Measurements from ENCODE around the gene AKNA.

Gene AKNA

DNA sequence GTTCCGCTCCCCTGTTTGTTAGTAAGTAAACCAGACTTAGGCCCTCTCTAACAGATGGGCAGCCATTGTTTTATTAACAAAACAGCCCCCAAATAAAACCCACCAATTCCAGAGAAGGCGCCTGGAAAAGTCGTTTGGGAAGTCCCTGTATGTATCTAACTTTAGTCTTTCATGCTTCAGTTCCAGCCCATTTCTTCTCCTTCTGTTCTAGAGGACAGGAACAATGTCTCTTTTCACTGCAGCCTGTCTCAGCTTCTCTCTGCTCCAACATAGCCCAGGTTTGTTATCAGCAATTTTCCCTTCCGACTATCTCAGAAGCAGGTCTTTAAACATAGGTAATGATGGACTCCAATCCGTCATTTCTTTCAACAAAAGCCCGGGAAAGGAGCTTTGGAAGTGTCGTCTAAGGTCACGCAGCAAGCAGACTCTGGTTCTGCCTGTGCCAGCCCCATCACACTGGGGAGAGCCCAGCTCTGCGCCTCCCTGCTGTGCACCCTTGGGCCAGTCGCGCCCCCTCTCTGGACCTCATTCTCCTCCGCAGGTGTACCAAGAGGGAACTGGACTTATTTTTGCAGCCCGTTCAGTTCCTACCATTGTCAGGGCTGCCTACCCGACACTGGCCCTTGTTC, 9.6 kb upstream of the AKNA start:
- DNase-seq (ENCODE audit: low spot score) = no peak

GRCh38 chr9:114396558-114397218, 8.9 kb upstream of the AKNA start:
- no peak for DNase-seq (ENCODE audit: low spot score)

- no peak for DNase-seq (ENCODE audit: low spot score)
Measured at GRCh38 chr9:114395768-114396167, 8.0 kb upstream of the AKNA start.

DNA sequence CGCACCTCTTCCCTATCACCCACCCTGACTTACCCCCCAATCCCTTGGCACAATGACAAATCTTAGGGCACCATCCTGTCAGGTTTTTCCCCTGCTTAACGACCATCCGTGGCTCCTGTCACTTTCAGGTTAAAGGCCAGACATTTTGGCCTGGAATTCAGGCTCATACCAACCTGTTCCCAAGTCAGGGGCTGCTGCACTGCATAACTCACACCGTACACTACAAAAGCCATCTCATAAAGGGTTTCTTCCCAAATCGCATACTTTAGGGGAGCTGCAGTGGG, 7.5 kb upstream of the AKNA start:
- no peak for DNase-seq (ENCODE audit: low spot score)

DNA sequence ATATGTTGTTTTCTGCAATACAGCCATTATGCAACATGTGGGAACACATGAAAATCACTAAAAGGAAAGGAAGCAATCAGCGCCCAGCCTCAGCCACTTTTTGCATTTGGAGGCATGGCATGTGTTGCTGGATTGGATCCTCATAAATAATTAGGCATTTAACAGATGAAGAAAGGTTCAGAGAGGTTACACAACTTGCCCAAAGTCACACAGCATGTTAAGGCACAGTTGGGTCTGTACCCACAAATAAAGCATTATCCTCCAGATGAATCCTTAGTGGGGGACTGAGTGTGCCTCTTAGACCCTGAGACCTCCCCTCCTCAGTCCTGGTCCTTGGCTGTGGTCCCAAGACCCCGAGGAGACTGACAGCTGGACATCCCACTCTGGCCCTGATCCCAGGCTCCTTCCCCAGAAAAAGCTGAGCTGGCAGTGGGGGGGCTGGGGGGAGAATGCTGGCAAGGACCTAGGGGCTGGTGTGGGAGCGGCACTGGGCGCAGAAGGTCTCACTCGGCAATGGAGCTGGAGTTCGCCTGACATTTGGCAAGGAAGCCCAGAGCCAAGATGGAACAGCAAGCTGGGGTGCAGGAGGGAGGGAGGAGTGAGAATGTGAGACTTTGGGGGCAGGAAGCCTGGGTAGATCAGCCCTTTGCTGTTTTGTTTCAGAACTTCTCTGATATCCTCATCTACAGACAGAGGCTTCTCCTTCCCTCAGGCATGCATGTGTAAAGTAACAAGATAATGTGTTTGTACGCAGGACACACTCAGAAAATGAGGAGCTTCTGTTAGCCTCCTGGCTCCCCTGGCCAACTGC, 6.9 kb upstream of the AKNA start:
- no peak for DNase-seq (ENCODE audit: low spot score)

DNA sequence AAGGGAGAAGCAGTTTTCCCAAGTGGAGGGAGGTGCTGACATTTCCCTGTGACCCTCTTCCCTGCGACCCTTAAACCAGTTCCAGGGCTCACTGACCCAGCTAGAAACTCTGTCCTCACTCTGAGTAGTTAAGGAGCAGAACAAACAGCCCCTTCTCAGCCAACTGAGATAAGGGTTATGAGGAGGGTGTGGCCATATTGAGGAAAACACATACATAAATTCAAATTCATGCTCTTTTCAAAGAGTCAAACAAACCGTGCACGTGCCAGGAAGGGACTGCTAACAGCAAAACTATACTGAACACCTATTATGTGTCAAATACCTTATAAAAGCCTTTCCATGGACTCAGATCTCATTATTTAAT, 4.9 kb upstream of the AKNA start:
- DNase-seq (ENCODE audit: low spot score) = no peak

- DNase-seq (ENCODE audit: low spot score) = no peak
Measured at GRCh38 chr9:114390952-114391351, 3.2 kb upstream of the AKNA start.

DNA sequence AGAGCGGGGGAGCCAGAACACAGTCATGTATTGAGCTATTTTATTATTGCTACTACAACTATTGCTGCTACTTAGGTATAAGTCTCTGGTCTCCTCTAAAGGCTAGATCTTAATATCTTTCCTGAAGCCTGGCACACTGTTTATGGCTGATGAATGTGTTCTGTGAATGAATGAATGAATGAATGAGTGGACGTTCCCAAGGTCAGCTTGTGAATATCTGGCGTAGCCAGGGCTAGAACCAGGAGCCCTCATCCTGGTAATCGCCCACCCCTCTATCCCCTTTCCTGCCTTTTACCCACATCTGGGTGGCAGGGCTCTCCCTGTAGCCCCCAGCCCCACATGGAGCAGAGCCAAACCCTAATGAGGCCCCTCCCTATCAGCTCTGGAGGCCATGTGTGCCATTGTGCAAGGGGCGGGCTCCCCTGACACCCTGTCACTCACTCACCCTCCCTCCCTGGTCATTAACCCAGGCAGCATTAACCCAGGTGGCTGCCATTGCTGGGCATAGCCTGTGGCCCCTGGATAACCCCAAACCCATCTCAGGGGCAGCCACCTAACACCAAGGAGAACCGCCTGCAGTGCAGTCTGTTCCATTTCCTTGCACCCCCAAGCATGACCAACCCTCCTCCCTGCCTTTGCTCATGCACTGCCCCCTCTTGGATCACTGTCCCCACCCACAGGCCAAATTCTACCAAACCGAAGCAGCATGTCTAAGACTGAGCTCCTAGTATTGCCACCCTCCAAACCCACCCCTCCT, 2.0 kb upstream of the AKNA start:
- DNase-seq (ENCODE audit: low spot score) = no peak

DNA sequence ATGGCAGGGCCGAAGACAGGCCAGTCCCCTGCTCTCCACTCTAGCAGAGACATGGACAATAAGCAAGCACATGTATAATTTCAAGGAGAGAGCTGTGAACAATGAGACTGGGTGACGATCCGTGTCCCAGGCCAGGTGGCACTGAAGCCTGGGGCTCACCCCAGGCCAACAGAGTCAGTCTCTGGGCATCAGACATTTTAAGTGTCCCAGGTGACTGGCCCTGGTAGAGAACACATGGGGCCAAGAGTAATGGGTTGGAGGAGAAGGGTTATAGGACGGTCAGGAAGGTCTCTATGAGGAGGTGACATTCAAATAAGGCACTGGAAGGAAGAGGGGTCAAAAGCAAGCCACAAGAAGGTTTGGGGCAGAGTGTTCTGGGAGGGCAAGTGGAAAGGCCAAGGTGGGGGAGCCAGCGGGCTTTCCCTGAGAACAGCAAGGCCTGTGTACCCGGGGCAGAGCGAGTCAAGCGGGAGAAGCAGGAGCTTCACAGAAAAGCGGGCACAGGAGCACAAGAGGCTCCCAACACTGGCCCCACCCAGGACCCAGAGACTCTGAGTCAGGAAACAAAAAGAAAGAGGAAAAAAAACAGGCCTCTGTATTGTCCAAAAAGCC, 1.1 kb upstream of the AKNA start:
- no peak for DNase-seq (ENCODE audit: low spot score)

- DNase-seq (ENCODE audit: low spot score) = no peak
Measured at GRCh38 chr9:114388357-114388682, 538 bp upstream of the AKNA start.

DNA sequence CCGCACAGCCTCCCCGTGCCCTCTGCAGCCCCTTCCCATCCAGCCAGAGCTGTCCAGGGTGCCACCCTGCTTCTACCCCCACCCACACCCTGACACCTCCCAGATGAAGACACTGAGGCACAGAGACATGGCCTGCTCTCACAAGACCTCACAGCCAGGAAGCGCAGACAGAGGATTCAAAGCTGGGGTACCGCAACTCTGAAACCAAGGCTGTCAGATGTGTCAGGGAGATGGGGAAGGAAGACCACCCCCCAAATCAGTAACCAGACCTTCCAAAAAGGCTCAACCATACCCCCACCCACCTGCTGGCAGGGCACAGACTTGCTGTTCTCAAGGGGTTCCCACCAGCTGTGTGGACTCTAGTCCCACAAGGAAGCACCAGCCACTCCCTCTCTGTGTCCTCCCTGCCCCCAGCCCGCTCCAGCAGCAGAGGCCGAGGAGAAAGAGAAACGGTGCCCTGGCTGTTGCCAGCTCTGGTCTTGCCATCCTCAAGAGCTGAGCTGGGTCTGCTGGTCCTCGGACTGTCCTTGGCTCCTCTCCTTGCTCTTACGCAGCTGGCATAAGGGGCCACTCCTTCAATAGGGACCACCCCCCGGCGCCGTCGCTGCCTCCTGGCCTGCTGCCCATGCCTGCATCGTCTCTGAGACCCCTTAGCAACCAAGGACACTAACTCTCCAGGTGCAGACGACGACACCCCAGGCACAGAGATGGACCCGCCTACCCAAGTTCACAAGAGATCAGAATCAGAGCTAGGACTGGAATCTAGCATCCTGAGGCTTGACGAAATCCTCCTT, 699 bp downstream of the AKNA start:
- DNase-seq (ENCODE audit: low spot score) = no peak

DNA sequence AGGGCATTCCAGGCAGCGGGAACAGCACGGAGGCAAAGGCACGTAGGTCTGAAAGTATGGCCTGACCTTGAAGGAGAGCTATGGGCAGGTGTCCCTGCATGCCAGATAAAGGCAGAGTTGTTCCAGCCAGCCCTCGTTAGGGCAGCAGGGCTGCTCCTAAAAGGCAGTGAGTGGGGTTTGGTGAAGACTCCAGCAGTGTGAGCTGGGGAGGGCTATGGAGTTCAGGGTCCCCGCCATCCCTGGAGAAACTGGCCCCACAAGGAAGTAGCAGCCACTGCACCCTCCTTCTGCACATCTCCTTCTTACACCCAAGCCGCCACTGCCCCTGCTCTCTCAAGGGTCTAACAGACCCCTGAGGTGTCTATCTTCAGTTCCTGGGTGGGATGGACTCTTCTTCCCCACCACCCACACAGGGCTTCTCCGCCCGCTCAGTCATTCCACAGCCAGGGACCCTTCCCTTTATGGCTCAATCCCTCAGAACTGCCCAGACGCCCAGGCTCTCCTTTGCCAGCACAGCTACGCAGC, 1.4 kb downstream of the AKNA start:
- DNase-seq (ENCODE audit: low spot score) = no peak

GRCh38 chr9:114385397-114386181, 2.2 kb downstream of the AKNA start:
- DNase-seq (ENCODE audit: low spot score) = no peak

DNA sequence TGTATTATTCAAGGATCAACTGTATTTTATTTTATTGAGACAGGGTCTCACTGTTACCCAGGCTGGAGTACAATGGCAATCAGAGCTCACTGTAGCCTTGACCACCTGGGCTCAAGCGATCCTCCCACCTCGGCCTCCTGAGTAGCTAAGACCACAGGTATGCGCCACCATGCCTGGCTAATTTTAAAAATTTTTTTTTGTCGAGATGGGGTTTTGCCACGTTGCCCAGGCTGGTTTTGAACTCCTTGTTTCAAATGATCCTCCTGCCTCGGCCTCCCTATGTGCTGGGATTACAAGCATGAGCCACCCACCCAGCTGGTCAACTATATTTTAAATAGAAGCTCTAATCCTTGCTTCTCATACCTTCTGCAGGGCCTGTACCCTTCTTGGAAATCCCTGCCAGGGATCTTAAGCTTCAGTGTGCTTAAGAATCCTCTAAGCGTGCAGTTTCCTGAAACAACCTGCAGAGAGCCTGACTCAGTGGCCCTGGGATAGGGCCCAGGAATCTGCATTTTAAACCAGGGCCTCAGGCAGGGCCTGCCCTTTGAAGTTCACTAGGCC, 2.9 kb downstream of the AKNA start:
- DNase-seq (ENCODE audit: low spot score) = no peak

DNA sequence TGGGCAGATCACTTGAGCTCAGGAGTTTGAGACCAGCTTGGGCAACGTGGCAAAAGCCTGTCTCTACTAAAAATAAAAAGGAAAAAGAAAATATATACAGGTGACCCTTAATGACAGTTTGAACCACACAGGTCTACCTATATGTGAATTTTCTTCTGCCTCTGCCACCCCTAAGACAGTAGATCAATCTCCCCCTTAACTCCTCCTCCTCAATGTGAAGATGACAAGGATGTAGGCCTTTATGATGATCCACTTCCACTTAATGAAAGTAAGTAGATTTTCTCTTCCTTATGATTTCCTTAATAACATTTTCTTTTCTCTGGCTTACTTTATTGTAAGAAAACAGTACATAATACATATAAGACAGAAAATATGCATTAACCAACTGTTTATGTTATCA, 3.4 kb downstream of the AKNA start:
- DNase-seq (ENCODE audit: low spot score) = no peak

GRCh38 chr9:114383521-114384231, 4.1 kb downstream of the AKNA start:
- no peak for DNase-seq (ENCODE audit: low spot score)

DNA sequence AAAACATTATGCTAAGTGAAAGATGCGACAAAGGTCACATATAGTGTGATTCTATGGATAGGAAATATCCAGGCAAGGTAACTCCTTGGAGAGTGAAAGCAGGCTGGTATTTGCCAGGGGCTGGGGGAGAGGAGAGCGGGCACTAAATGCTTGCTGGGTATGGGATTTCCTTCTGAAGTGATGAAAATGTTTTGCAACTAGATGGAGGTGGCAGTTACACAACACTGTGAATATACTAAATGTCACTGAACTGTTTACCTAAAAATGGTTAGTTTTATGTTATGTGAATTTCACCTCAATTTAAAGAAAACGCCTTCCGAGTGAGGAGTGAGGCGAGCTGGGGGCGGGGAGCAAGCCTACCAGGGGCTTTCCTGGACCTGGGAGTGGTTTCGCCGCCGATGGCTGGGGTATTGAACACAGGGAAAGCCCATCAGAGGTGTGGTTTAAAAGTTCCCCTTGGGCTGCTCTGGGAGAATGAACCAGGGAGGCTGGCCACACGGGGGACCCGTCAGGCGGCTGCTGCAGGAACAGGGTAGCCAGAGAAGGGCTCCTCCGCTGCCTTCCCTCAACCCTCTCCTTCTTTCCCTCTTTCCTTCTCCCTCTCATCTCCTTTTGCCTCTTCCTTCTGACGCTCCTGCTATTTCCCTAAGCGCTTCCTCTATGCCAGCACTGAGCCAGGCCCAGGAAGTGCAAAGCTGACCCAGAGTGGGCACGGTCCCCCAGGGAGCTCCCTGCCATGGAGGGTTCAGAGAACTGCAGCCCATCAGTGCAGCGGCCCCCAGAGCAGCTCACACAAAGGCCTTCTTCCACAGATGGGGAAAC, 4.9 kb downstream of the AKNA start:
- no peak for DNase-seq (ENCODE audit: low spot score)

- no peak for DNase-seq (ENCODE audit: low spot score)
Measured at GRCh38 chr9:114378883-114379282, 8.9 kb downstream of the AKNA start.

GRCh38 chr9:114378016-114378415, 9.8 kb downstream of the AKNA start:
- DNase-seq (ENCODE audit: low spot score) = no peak

Measured in D341Med (cell line).